ENCODE results near the gene GIT2.

The GIT2 gene

GRCh38 chr12:109888179-109889020, 107.8 kb downstream of the GIT2 start:
- FAIRE-seq = no peak

DNA sequence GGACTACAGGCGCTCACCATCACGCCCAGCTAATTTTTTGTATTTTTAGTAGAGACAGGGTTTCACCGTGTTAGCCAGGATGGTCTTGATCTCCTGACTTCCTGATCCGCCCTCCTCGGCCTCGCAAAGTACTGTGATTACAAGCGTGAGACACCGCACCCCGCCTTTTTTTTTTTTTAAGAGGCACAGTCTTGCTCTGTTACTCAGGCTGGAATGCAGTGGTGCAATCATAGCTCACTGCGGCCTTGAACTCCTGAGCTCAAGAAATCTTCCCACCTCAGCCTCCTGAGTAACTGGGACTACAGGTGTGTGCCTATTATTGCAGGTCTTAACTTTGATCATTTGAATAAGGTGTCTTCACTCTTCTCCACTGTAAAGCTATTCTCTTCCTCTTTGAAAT, 110.6 kb downstream of the GIT2 start:
- no peak for FAIRE-seq

DNA sequence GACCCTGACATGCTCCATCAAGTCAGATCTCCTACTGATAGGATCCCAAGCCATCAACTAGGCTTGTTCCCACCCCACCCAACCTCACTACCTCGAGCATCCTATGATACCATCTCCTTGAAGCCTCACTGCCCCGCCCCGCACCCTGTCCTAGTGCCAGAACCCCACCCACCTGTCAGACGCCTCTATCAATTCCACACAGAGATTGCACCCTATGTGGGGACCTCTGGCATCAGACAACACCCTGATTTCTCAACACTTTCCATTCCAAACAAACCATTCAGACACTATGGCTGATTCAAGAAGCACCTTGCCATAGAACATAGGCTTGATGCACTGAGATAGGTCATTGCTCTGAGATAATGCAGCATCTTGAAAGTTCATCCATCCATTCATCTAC, 112.7 kb downstream of the GIT2 start:
- no peak for FAIRE-seq

- FAIRE-seq = no peak
These were observed 114.4 kb downstream of the GIT2 start for GRCh38 chr12:109881752-109882151.

DNA sequence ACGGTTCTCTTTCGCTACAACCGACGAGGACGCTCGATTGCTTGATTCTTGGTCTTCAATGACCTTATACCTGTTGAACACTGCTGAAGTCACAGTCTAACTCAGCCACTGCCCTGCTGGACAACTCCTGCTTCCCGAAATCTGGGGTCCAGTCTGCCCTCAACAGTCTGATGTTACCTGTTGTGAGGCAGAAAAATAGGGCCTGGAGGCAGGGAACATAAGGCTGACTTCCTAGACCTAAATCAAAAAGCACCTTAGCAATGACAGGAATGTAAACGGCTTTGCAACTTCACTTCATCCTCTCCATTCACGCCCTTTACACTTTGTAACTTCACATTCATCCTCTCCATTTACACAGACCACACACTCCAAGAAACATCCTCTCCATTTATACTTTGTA, 115.2 kb downstream of the GIT2 start:
- no peak for FAIRE-seq

GRCh38 chr12:109880043-109880931, 115.9 kb downstream of the GIT2 start, which contains the start of gene GLTP:
GLTP (minus strand) TSS chr12:109880541; CDS start chr12:109880374, 167 bp downstream.
- no peak for FAIRE-seq

Data from endometrium (tissue), 2 donors.